ENCODE data around the gene IFNW1. TPM values are rescaled to one million over a fixed set of nuclear protein-coding genes. Genes with fewer than 3 reads are reported as not detected.
A peak's percentile ranks its signal among the peaks of the same experiment; 100 is the strongest.

The IFNW1 gene
- total and polyA plus RNA-seq, 2 experiments from 2014 or later = not detected

- no peaks in the 10 kb centered on the region for H3K4me1 ChIP-seq (ENCODE audit: low read depth)
- H3K4me3 ChIP-seq = no peak overlapping the region
- DNase-seq (ENCODE audit: low read depth in 1 of 2, low spot score in 1 of 2) = peak in 1 of 2 donors; percentile 11
- no peaks in the 10 kb centered on the region for H3K27me3 ChIP-seq
- TF ChIP-seq CTCF (IDR thresholded peaks at IDR 0.05; ENCODE audit: low read depth, low read length) = no peak
- H3K36me3 ChIP-seq = no peaks in the 10 kb centered on the region
- no peak overlapping the region for H3K27ac ChIP-seq
- H3K9me3 ChIP-seq (ENCODE audit: low read depth) = no peaks in the 10 kb centered on the region
Observed at GRCh38 chr9:21119093-21119770, 22.4 kb downstream of the IFNW1 start.

DNA sequence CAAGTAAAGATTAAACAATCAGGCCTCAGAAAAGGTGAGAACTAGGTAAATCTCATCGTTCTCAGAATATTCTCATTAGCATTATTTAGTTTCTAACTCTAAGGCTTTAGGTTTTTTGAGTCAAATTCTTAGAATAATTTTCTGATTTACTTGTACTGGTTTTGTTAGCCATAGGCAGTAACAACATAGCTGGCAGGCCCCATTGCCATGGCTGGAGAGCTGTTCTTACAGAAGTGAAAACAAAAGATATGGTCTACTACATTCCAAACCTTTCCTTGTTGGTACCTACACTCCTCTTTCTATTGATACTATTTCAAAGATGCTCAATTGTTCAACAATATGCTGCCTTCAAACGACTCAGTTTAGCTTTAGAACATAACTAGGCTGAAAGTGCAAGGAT, 27.3 kb downstream of the IFNW1 start:
- no peaks in the 10 kb centered on the region for H3K9me3 ChIP-seq (ENCODE audit: low read depth)
- no peak overlapping the region for H3K4me3 ChIP-seq
- no peaks in the 10 kb centered on the region for H3K27me3 ChIP-seq
- H3K27ac ChIP-seq = no peak overlapping the region
- no peaks in the 10 kb centered on the region for H3K36me3 ChIP-seq
- no peak for DNase-seq (ENCODE audit: low read depth in 1 of 2, low spot score in 1 of 2)
- no peak for TF ChIP-seq CTCF (IDR thresholded peaks at IDR 0.05; ENCODE audit: low read depth, low read length)
- no peaks in the 10 kb centered on the region for H3K4me1 ChIP-seq (ENCODE audit: low read depth)

- no peak overlapping the region for H3K4me3 ChIP-seq
- no peaks in the 10 kb centered on the region for H3K9me3 ChIP-seq (ENCODE audit: low read depth)
- no peaks in the 10 kb centered on the region for H3K4me1 ChIP-seq (ENCODE audit: low read depth)
- H3K36me3 ChIP-seq = no peaks in the 10 kb centered on the region
- H3K27me3 ChIP-seq = no peaks in the 10 kb centered on the region
- peak; percentile 79 to 86 for DNase-seq (ENCODE audit: low read depth in 1 of 2, low spot score in 1 of 2)
- no peak overlapping the region for H3K27ac ChIP-seq
- TF ChIP-seq CTCF (IDR thresholded peaks at IDR 0.05; ENCODE audit: low read depth, low read length) = peak; percentile 77
Observed at GRCh38 chr9:21110708-21111576, 30.7 kb downstream of the IFNW1 start.

DNA sequence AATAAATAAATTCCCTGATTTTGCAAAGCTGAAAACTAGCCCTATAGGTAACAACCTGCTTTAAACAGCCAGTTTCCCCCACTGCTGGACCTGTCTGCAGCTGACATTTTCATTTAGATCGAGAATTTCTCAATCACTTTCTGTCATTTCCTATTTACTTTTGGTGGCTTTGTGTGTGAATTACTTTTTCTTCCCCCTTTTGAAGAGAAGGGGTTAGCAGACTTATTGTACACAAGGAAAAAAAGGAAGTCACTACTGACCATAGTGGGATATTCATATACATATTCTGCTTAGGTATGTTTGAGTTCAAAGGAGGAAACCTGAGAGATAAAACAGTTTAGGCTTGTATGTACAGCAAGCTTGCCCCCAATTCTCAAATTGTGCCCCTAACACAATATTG, 36.8 kb downstream of the IFNW1 start:
- no peaks in the 10 kb centered on the region for H3K9me3 ChIP-seq (ENCODE audit: low read depth)
- no peak for DNase-seq (ENCODE audit: low read depth in 1 of 2, low spot score in 1 of 2)
- H3K4me3 ChIP-seq = no peak overlapping the region
- no peaks in the 10 kb centered on the region for H3K27me3 ChIP-seq
- TF ChIP-seq CTCF (IDR thresholded peaks at IDR 0.05; ENCODE audit: low read depth, low read length) = no peak
- H3K27ac ChIP-seq = no peak overlapping the region
- H3K36me3 ChIP-seq = no peaks in the 10 kb centered on the region
- no peaks in the 10 kb centered on the region for H3K4me1 ChIP-seq (ENCODE audit: low read depth)

GRCh38 chr9:21102305-21102704, 39.3 kb downstream of the IFNW1 start:
- Histone ChIP-seq H3K27me3 (no peaks in the 10 kb centered on the region), H3K4me1 (ENCODE audit: low read depth) (no peaks in the 10 kb centered on the region), H3K9me3 (ENCODE audit: low read depth) (no peaks in the 10 kb centered on the region), H3K27ac (no peak overlapping the region), H3K36me3 (no peaks in the 10 kb centered on the region), H3K4me3 (no peak overlapping the region)
- no peak for DNase-seq (ENCODE audit: low read depth in 1 of 2, low spot score in 1 of 2)
- TF ChIP-seq CTCF (IDR thresholded peaks at IDR 0.05; ENCODE audit: low read depth, low read length) = no peak
